ENCODE measurements around the gene ADAMTS7.
"Not testable (repeated sequence)": the region's sequence is repeated elsewhere in the genome, so short reads cannot be mapped to it uniquely, and the experiment has no call there.

The ADAMTS7 gene

DNA sequence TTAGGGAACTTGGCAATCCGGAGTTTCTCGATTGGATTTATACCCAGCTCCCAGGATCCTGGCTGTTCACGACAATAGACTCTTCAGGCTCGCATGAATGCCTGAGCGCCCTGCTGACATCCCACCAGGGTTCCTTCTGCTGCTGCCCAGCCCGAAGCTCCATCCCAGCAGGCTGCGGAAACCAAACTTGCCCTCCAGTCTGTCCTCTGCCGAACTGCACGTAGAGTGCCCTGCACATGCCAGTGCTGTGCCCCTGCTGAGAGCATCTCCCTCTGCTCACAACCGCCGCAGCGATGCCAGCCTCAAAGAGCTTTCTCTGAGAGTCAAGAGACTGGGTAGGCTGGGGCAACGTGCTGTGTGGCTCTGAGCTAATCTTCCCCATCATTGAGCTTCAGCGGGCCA, 6.9 kb downstream of the ADAMTS7 start:
- no peak for TF ChIP-seq CTCF (IDR thresholded peaks at IDR 0.05; ENCODE audit: insufficient read depth, low read length, poor library complexity, severe bottlenecking)
- H3K36me3 ChIP-seq (ENCODE audit: control insufficient read depth, insufficient read depth, low read length): no peaks in the 10 kb centered on the region
- no peak for DNase-seq (ENCODE audit: extremely low read depth, insufficient read length)
- H3K27me3 ChIP-seq (replicated peaks; ENCODE audit: control insufficient read depth, insufficient read depth, low read length): no peaks in the 10 kb centered on the region
- no peak overlapping the region for H3K4me3 ChIP-seq (replicated peaks; ENCODE audit: low read depth, low read length)

DNA sequence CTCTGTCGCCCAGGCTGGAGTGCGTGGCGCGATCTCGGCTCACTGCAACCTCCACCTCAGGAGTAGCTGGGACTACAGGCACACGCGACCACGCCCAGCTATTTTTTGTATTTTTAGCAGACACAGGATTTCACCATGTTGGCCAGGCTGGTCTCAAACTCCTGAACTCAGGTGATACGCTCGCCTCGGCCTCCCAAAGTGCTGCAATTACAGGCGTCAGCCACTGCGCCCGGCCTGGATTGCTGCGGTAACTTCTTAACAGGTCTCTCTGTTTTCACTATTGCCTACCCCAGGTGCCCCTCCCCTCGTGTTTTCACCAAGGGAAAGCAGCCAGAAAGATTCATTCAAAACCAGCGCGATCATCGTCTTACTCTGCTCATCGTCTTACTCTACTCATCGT, 10.5 kb downstream of the ADAMTS7 start:
- Histone ChIP-seq H3K36me3 (ENCODE audit: control insufficient read depth, insufficient read depth, low read length) (no peaks in the 10 kb centered on the region), H3K27me3 (replicated peaks; ENCODE audit: control insufficient read depth, insufficient read depth, low read length) (no peaks in the 10 kb centered on the region), H3K4me3 (replicated peaks; ENCODE audit: low read depth, low read length) (no peak overlapping the region)
- DNase-seq (ENCODE audit: extremely low read depth, insufficient read length): no peak
- no peak for TF ChIP-seq CTCF (IDR thresholded peaks at IDR 0.05; ENCODE audit: insufficient read depth, low read length, poor library complexity, severe bottlenecking)

- H3K36me3 ChIP-seq (ENCODE audit: control insufficient read depth, insufficient read depth, low read length): no peaks in the 10 kb centered on the region
- no peaks in the 10 kb centered on the region for H3K27me3 ChIP-seq (replicated peaks; ENCODE audit: control insufficient read depth, insufficient read depth, low read length)
- TF ChIP-seq CTCF (IDR thresholded peaks at IDR 0.05; ENCODE audit: insufficient read depth, low read length, poor library complexity, severe bottlenecking): no peak
- H3K4me3 ChIP-seq (replicated peaks; ENCODE audit: low read depth, low read length): no peak overlapping the region
- DNase-seq (ENCODE audit: extremely low read depth, insufficient read length): no peak
Measured at GRCh38 chr15:78800189-78800588, 11.1 kb downstream of the ADAMTS7 start.

DNA sequence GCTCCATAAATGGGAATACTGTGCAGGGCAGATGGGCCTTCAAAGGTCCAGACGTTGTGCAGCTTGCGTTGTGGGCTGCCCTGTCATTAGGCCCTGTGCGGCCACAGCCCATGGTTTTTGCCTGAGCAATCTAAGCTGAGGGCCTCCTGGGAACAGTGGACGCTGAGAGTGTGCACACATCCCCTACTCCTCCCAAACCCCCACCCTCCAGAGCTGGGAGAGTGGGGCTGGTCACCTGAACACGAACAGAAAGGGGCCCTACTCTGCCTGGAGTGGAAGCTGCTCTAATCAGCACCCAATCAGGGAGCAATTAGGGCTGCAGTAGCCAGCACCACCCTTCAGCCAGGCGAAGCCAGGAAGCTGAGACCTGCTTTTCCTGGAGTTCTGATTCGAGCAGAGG, 12.2 kb downstream of the ADAMTS7 start:
- DNase-seq (ENCODE audit: extremely low read depth, insufficient read length); H3K27me3 ChIP-seq (replicated peaks; ENCODE audit: control insufficient read depth, insufficient read depth, low read length); H3K4me3 ChIP-seq (replicated peaks; ENCODE audit: low read depth, low read length); H3K36me3 ChIP-seq (ENCODE audit: control insufficient read depth, insufficient read depth, low read length): not testable (repeated sequence)

GRCh38 chr15:78798355-78798754, 12.9 kb downstream of the ADAMTS7 start:
- H3K4me3 ChIP-seq (replicated peaks; ENCODE audit: low read depth, low read length); DNase-seq (ENCODE audit: extremely low read depth, insufficient read length); H3K36me3 ChIP-seq (ENCODE audit: control insufficient read depth, insufficient read depth, low read length); H3K27me3 ChIP-seq (replicated peaks; ENCODE audit: control insufficient read depth, insufficient read depth, low read length): not testable (repeated sequence)

GRCh38 chr15:78797951-78798350, 13.3 kb downstream of the ADAMTS7 start:
- no peaks in the 10 kb centered on the region for H3K36me3 ChIP-seq (ENCODE audit: control insufficient read depth, insufficient read depth, low read length)

More at GRCh38 chr15:78797951-78798350, 13.3 kb downstream of the ADAMTS7 start:
- Histone ChIP-seq H3K4me3 (replicated peaks; ENCODE audit: low read depth, low read length) (no peak overlapping the region), H3K27me3 (replicated peaks; ENCODE audit: control insufficient read depth, insufficient read depth, low read length) (no peaks in the 10 kb centered on the region)
- DNase-seq (ENCODE audit: extremely low read depth, insufficient read length): no peak
- no peak for TF ChIP-seq CTCF (IDR thresholded peaks at IDR 0.05; ENCODE audit: insufficient read depth, low read length, poor library complexity, severe bottlenecking)

All from GM06990 (cell line).